ENCODE measurements around the gene NEB.
"Not testable (repeated sequence)": the region's sequence is repeated elsewhere in the genome, so short reads cannot be mapped to it uniquely, and the experiment has no call there.

Gene NEB

DNA sequence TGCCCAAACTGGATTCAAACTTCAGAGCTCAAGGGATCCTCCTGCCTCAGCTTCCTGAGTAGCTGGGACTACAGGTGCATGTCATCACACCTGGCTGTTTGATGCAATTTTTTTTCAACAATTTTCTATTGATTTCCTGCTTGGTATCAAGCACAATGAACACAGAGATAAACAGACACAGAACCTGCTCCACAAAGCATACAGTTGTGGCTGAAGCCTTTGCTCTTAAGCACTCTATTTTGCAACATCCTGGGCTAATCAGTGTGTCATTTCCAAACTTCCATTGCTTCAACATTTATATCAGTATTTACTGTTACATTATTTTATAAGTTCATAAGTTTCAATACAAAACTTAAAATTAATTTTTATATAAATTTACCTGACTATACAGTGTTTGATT lies 79.4 kb downstream of the NEB start:
- no peak for TF ChIP-seq CTCF (conservative IDR thresholded peaks at IDR 0.05; ENCODE audit: low read depth, low read length)
- DNase-seq (ENCODE audit: low read depth), result no peak
- no peak overlapping the region for H3K4me3 ChIP-seq (ENCODE audit: low read depth, low read length)

GRCh38 chr2:151654085-151654484 lies 80.2 kb downstream of the NEB start:
- DNase-seq (ENCODE audit: low read depth), result no peak

GRCh38 chr2:151651274-151651673 lies 83.0 kb downstream of the NEB start:
- no peak overlapping the region for H3K4me3 ChIP-seq (ENCODE audit: low read depth, low read length)
- no peak for TF ChIP-seq CTCF (conservative IDR thresholded peaks at IDR 0.05; ENCODE audit: low read depth, low read length)
- no peak for DNase-seq (ENCODE audit: low read depth)

More at GRCh38 chr2:151654085-151654484, 80.2 kb downstream of the NEB start:
- no peak overlapping the region for H3K4me3 ChIP-seq (ENCODE audit: low read depth, low read length)
- no peak for TF ChIP-seq CTCF (conservative IDR thresholded peaks at IDR 0.05; ENCODE audit: low read depth, low read length)

- no peak for DNase-seq (ENCODE audit: low read depth)
- TF ChIP-seq CTCF (conservative IDR thresholded peaks at IDR 0.05; ENCODE audit: low read depth, low read length), result no peak
- no peak overlapping the region for H3K4me3 ChIP-seq (ENCODE audit: low read depth, low read length)
These were observed 83.8 kb downstream of the NEB start for GRCh38 chr2:151650456-151650855.

- H3K4me3 ChIP-seq (ENCODE audit: low read depth, low read length), result no peak overlapping the region
- TF ChIP-seq CTCF (conservative IDR thresholded peaks at IDR 0.05; ENCODE audit: low read depth, low read length), result no peak
- DNase-seq (ENCODE audit: low read depth), result no peak
These were observed 84.3 kb downstream of the NEB start for GRCh38 chr2:151649966-151650365.

- no peak overlapping the region for H3K4me3 ChIP-seq (ENCODE audit: low read depth, low read length)
- no peak for DNase-seq (ENCODE audit: low read depth)
These were observed 84.9 kb downstream of the NEB start for GRCh38 chr2:151649400-151649799.

GRCh38 chr2:151646512-151646911 lies 87.8 kb downstream of the NEB start:
- not testable (repeated sequence) for H3K4me3 ChIP-seq (ENCODE audit: low read depth, low read length); DNase-seq (ENCODE audit: low read depth)

More at GRCh38 chr2:151649400-151649799, 84.9 kb downstream of the NEB start:
- TF ChIP-seq CTCF (conservative IDR thresholded peaks at IDR 0.05; ENCODE audit: low read depth, low read length), result no peak

- no peak for TF ChIP-seq CTCF (conservative IDR thresholded peaks at IDR 0.05; ENCODE audit: low read depth, low read length)
- DNase-seq (ENCODE audit: low read depth), result no peak
- H3K4me3 ChIP-seq (ENCODE audit: low read depth, low read length), result no peak overlapping the region
These were observed 89.7 kb downstream of the NEB start for GRCh38 chr2:151644580-151644979.

DNA sequence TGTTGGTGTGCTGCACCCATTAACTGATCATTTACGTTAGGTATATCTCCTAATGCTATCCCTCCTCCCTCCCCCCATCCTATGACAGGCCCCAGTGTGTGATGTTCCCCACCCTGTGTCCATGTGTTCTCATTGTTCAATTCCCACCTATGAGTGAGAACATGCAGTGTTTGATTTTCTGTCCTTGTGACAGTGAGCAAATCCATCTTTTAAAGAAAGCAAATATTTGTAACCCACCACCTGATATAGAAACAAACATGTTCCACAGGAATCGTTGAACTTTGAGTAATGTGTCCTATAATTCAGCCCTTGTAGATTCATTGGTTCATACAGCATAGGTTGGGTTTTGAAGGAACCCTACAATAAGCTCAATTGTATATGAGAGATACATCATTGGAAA lies 92.4 kb downstream of the NEB start:
- H3K4me3 ChIP-seq (ENCODE audit: low read depth, low read length); DNase-seq (ENCODE audit: low read depth): not testable (repeated sequence)

Measured in choroid plexus epithelial cell (primary cell).